ENCODE data around the gene CCL21.

The CCL21 gene

GRCh38 chr9:34663303-34663605 lies 46.7 kb downstream of the CCL21 start:
- H3K4me3 ChIP-seq (ENCODE audit: control insufficient read depth, low read depth, low read length), result no peak overlapping the region
- no peak for TF ChIP-seq CTCF (IDR thresholded peaks at IDR 0.05; ENCODE audit: control insufficient read depth, insufficient read depth, low read depth, low read length, missing control alignments)
- DNase-seq (ENCODE audit: low read depth), result no peak

GRCh38 chr9:34662526-34663302 lies 47.2 kb downstream of the CCL21 start, which contains the start of gene CCL27:
TSS of gene CCL27 (minus strand) at chr9:34662657. CDS start at chr9:34662633, 24 bp downstream.
- no peak for TF ChIP-seq CTCF (IDR thresholded peaks at IDR 0.05; ENCODE audit: control insufficient read depth, insufficient read depth, low read depth, low read length, missing control alignments)
- DNase-seq (ENCODE audit: low read depth), result no peak
- no peak within 1 kb of the TSS for H3K4me3 ChIP-seq (ENCODE audit: control insufficient read depth, low read depth, low read length)

- no peak for TF ChIP-seq CTCF (IDR thresholded peaks at IDR 0.05; ENCODE audit: control insufficient read depth, insufficient read depth, low read depth, low read length, missing control alignments)
- no peak for DNase-seq (ENCODE audit: low read depth)
- no peak overlapping the region for H3K4me3 ChIP-seq (ENCODE audit: control insufficient read depth, low read depth, low read length)
Measured at GRCh38 chr9:34659592-34660253, 50.2 kb downstream of the CCL21 start.
